ENCODE data around the gene MRPS22.

- TF ChIP-seq CTCF (IDR thresholded peaks at IDR 0.05; ENCODE audit: low read depth, low read length, poor library complexity, severe bottlenecking) = no peak
- TF ChIP-seq EZH2phosphoT487 (IDR thresholded peaks at IDR 0.05; ENCODE audit: borderline replicate concordance, low read length) = no peak
These were observed 16.6 kb upstream of the MRPS22 start for GRCh38 chr3:139327231-139327630.
